ENCODE results near the gene ADAMTSL1.

The ADAMTSL1 gene

GRCh38 chr9:18811171-18811570, 337.2 kb downstream of the ADAMTSL1 start:
- no peak for DNase-seq (ENCODE audit: low read depth in 2 of 2)

GRCh38 chr9:18819418-18819817, 345.5 kb downstream of the ADAMTSL1 start:
- DNase-seq (ENCODE audit: low read depth in 2 of 2): no peak

GRCh38 chr9:18820566-18821095, 346.7 kb downstream of the ADAMTSL1 start:
- DNase-seq (ENCODE audit: low read depth in 2 of 2): no peak

GRCh38 chr9:18821788-18822187, 347.8 kb downstream of the ADAMTSL1 start:
- DNase-seq (ENCODE audit: low read depth in 2 of 2): no peak

- no peak for DNase-seq (ENCODE audit: low read depth in 2 of 2)
Observed at GRCh38 chr9:18822850-18823249, 348.9 kb downstream of the ADAMTSL1 start.

- no peak for DNase-seq (ENCODE audit: low read depth in 2 of 2)
Observed at GRCh38 chr9:18824095-18824666, 350.2 kb downstream of the ADAMTSL1 start.

- DNase-seq (ENCODE audit: low read depth in 2 of 2): no peak
Observed at GRCh38 chr9:18825656-18826170, 351.8 kb downstream of the ADAMTSL1 start.

- DNase-seq (ENCODE audit: low read depth in 2 of 2): no peak
Observed at GRCh38 chr9:18826248-18826647, 352.3 kb downstream of the ADAMTSL1 start.

GRCh38 chr9:18829066-18829465, 355.1 kb downstream of the ADAMTSL1 start:
- no peak for DNase-seq (ENCODE audit: low read depth in 2 of 2)

- DNase-seq (ENCODE audit: low read depth in 2 of 2): no peak
Observed at GRCh38 chr9:18829873-18830272, 355.9 kb downstream of the ADAMTSL1 start.

- DNase-seq (ENCODE audit: low read depth in 2 of 2): no peak
Observed at GRCh38 chr9:18834740-18835361, 360.9 kb downstream of the ADAMTSL1 start.

- no peak for DNase-seq (ENCODE audit: low read depth in 2 of 2)
Observed at GRCh38 chr9:18837402-18837801, 363.4 kb downstream of the ADAMTSL1 start.

- DNase-seq (ENCODE audit: low read depth in 2 of 2): no peak
Observed at GRCh38 chr9:18847576-18848275, 373.8 kb downstream of the ADAMTSL1 start.

- no peak for DNase-seq (ENCODE audit: low read depth in 2 of 2)
Observed at GRCh38 chr9:18848657-18849056, 374.7 kb downstream of the ADAMTSL1 start.

- no peak for DNase-seq (ENCODE audit: low read depth in 2 of 2)
Observed at GRCh38 chr9:18849270-18849669, 375.3 kb downstream of the ADAMTSL1 start.

- no peak for DNase-seq (ENCODE audit: low read depth in 2 of 2)
Observed at GRCh38 chr9:18849890-18850677, 376.1 kb downstream of the ADAMTSL1 start.

- no peak for DNase-seq (ENCODE audit: low read depth in 2 of 2)
Observed at GRCh38 chr9:18851069-18851795, 377.3 kb downstream of the ADAMTSL1 start.

GRCh38 chr9:18855656-18856055, 381.7 kb downstream of the ADAMTSL1 start:
- DNase-seq (ENCODE audit: low read depth in 2 of 2): no peak

- DNase-seq (ENCODE audit: low read depth in 2 of 2): no peak
Observed at GRCh38 chr9:18857334-18857733, 383.4 kb downstream of the ADAMTSL1 start.

- DNase-seq (ENCODE audit: low read depth in 2 of 2): no peak
Observed at GRCh38 chr9:18857769-18858168, 383.8 kb downstream of the ADAMTSL1 start.

Data from stimulated activated CD8-positive, alpha-beta memory T cell treated with anti-CD3 and anti-CD28 coated beads, Interleukin-2, amount 100 ng/mL, for 1 hour (primary cell).